Measurements from ENCODE around the gene TAF3. TPM values are rescaled to one million over a fixed set of nuclear protein-coding genes. Genes with fewer than 3 reads are reported as not detected.

TAF3 gene, protein sequence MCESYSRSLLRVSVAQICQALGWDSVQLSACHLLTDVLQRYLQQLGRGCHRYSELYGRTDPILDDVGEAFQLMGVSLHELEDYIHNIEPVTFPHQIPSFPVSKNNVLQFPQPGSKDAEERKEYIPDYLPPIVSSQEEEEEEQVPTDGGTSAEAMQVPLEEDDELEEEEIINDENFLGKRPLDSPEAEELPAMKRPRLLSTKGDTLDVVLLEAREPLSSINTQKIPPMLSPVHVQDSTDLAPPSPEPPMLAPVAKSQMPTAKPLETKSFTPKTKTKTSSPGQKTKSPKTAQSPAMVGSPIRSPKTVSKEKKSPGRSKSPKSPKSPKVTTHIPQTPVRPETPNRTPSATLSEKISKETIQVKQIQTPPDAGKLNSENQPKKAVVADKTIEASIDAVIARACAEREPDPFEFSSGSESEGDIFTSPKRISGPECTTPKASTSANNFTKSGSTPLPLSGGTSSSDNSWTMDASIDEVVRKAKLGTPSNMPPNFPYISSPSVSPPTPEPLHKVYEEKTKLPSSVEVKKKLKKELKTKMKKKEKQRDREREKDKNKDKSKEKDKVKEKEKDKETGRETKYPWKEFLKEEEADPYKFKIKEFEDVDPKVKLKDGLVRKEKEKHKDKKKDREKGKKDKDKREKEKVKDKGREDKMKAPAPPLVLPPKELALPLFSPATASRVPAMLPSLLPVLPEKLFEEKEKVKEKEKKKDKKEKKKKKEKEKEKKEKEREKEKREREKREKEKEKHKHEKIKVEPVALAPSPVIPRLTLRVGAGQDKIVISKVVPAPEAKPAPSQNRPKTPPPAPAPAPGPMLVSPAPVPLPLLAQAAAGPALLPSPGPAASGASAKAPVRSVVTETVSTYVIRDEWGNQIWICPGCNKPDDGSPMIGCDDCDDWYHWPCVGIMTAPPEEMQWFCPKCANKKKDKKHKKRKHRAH
- 2.1 and 2.3 TPM in 2 replicates for total RNA-seq

GRCh38 chr10:7818295-7819120 is at the start of gene TAF3:
Gene TAF3, plus strand, starts transcription at chr10:7818505. Its CDS starts 205 bp downstream, at chr10:7818710.

DNA sequence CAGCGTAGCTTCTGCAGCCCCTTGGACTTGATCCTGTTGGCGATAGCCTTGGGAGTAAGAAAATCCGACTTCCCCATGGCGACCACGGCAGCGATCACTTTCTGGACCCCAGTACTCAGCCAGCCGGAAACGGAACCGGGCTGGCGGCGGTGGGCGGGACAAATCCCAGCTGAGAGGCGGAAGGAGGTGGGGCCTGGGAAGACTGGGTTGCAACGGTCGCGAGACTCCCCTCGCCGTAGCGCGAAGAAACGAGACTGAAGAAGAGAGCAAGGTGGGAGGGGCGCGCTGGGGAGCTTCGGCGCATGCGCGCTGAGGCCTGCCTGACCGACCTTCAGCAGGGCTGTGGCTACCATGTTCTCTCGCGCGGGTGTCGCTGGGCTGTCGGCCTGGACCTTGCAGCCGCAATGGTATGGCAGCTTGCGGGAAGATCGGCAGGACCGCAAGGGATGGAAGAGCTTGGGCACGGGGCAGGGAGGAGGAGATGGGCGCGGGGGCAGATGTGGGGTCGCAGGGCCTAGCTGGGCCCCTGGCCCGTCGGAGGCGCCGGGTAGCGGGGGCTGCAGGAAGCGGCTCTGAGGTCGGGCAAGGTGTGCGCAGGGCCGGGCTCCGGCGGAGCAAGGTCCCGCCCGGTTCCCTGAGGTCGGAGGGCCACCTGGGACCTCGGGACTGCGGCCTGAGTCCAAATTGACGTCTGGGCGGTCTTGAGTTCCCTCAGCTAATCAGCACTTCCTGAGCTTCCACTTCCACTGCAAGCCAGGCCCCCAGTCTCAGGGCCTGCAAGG is 30.3 kb upstream of the TAF3 start, which contains the start of the genes ATP5F1C and KIN:
Gene ATP5F1C (plus strand): TSS at position 321 of the 782 bp plus-strand sequence. CDS start 31 bp downstream, at position 352.
Gene KIN (minus strand): TSS at position 137 of the 782 bp plus-strand sequence. CDS start 60 bp downstream, at position 77.

DNA sequence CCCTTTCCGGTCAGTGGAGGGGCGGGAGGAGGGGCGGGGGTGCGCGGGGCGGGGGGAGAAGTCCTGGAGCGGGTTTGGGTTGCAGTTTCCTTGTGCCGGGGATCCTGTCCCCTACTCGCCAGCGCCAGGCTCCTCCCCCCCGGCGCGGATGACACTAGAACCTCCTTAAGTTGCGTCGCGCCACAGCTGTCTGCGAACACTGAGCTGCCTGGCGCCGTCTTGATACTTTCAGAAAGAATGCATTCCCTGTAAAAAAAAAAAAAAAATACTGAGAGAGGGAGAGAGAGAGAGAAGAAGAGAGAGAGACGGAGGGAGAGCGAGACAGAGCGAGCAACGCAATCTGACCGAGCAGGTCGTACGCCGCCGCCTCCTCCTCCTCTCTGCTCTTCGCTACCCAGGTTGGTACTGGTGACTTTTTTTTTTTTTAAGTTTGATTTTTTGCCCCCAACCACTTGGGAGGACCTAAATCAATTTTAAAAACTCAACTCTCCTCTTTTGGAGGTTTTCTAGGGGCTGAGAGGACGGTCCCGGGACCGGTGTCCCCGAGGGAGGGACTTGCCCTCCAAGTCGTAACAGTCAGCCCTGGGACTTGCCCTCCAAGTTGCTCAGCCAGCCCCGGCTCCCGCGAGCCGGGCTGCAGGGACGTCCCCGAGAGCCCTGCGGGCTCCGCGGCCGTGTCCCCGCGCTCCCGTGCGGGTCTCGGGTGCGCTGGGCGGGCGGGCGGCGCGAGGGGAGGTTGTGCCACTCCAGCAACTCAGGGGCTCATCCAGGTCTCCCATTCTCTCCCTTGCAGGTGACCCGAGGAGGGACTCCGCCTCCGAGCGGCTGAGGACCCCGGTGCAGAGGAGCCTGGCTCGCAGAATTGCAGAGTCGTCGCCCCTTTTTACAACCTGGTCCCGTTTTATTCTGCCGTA is 236.4 kb downstream of the TAF3 start, which contains the start of gene GATA3:
Gene GATA3 (plus strand): TSS at position 195 of the 914 bp plus-strand sequence. CDS start 968 bp downstream, outside the sequence.

Other genes with a start within 250 kb of the TAF3 start
- gene ITIH5, start 151.5 kb upstream of the TAF3 start, total RNA-seq, result 0.97 and 1.1 TPM in 2 replicates
- gene ITIH2, start 115.2 kb upstream of the TAF3 start, total RNA-seq, result not detected in 2 replicates
- 4.4 and 5.5 TPM in 2 replicates for gene KIN, start 30.5 kb upstream of the TAF3 start, total RNA-seq
- gene ATP5F1C, start 30.3 kb upstream of the TAF3 start, total RNA-seq, result 145 and 172 TPM in 2 replicates
- gene GATA3, start 236.2 kb downstream of the TAF3 start, total RNA-seq, result not detected in 2 replicates